ENCODE results near the gene GINS2.

Gene GINS2

DNA sequence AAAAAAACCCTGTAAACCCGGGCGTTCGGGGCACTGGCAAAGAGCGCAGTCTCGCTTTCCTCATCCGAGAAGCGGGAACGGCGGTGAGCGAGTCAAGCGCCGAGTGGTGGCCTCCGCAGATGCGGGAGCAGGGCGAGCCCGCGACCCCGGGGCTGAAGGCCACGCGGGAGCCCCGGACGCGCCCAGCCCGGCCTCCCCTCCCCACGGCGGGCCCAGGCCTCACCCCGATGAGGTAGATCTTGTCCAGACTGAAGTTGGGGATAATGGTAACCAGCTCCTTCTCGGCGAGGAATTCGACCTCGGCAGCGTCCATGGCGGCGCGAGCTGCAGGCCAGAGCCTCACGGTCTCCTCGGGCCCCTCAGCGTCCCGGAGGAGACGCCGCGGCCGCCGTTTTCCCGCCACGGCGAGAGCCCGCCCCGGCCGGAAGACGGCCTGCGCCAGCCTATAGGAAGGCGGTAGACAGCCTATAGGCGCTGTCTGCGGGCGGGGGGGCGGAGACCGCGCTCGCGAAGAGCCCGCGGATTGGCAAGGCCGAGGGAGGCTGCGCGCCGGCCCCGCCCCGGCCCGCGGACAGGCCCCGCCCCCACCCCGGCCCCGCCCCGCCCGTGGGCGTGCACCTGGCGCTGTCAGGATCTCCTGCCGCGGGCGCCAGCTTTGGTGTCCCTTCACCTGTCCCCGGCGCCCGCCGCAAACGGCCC lies at the start of gene GINS2:
TSS of gene GINS2 (minus strand) at position 369 of the 699 bp plus-strand sequence. CDS start at position 313, 56 bp downstream.
- peak; percentile 38 for DNase-seq (ENCODE audit: low read depth, low spot score)

DNA sequence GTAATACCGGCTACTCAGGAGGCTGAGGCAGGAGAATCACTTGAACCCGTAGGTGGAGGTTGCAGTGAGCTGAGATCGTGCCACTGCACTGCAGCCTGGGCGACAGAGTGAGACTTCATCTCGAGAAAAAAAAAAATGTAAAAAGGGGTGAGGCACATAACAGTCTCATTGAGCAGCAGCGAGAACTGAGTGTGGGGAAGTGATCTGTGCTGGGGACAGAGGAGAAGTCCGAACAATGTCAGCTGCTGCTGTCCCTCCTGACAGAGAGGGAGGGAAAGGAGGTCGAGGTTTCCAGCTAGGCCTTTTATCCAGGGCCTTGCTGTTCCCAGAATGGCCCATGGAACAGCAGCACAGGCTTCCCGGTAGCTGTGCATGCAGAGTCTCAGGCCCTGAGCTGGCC lies 48.2 kb upstream of the GINS2 start:
- no peak for DNase-seq (ENCODE audit: low read depth, low spot score)

DNA sequence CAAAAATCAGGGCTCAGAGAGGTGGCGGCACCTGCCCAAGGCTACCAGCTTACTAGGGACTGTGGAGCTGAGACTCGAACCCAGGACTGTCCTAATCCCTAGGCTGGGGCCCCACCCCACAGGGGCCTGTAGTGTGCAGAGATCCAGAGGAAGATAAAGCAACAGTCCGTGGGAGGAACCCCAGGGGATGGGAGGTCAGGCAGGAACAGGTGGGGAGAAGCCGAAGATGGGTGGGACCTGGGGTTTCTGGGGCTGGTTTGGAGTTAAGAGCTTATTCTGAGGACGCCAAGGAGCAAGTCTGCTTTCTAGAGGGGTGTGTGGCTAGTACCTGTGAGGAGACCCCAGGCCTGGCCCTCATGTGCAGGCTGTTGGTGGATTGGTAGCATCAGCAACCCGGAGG lies 47.2 kb upstream of the GINS2 start:
- DNase-seq (ENCODE audit: low read depth, low spot score), result no peak

DNA sequence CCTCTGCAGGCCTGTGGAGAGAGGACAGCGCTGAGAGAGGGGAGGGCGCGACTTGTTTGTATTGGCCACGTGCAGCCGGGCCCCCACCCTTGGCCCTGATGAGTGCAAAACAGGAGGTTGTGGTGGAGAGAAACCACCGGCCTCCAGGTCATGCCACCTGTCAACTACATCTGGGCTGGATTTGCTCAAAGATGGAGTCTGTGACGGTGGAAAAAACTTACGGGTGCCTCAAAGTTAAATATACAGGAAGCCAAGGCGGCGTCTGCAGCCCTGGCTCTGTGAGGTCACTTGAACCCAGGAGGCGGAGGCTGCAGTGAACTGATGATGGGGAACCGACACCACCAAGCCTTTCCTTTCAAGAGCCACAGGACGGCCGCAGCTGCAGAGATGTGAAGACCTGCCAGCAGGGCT lies 46.5 kb upstream of the GINS2 start:
- no peak for DNase-seq (ENCODE audit: low read depth, low spot score)

DNA sequence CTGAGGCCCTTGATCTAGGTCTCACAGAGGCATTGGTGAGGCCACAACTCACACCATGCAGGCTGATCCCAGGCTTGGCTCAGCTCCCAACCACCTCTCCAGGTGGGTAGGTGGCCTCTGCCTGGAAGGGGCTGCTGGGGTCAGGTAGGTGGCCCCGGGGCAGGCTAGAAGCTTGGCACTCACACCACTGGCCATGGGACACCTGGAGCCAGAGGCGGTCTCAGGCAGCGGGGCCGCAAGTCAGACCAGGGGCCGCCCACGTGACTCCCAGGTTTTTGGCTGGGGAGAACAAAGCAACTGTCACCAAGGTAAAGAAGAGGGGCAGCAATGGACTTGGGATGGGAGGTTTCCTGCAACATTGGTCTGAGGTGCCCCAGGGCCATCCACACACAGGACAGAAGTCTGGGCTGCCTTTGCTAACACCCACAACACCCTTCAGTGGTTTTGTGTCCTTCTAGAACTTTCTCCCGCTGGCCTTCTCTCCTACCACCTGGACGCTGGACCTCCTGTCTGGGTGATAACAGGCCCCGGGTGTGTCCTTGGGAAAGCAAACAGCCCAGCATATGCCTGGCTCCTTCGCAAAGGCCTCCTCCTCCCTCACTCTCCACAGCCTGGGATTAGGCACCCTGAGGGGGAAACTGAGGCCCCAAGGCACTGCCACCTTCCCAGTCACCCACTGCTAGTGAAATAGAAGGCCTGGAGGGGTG lies 45.7 kb upstream of the GINS2 start:
- no peak for DNase-seq (ENCODE audit: low read depth, low spot score)

DNA sequence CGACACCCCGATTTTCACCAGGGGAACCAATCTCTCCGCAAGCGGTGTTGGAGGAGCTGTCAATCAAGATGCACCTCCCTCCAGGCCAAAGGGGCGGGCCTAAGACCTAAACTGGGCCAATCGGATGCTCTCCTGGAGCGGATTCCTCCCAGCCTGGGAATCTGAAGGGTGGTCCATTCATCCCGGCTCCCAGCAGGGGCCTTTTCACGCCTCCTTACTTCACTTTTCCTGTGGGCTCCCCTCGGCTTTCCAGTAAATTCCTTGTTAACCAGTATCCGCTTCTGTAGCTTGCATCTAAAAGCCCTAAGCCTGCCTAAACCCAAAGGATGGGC lies 45.1 kb upstream of the GINS2 start:
- DNase-seq (ENCODE audit: low read depth, low spot score), result peak; percentile 82

DNA sequence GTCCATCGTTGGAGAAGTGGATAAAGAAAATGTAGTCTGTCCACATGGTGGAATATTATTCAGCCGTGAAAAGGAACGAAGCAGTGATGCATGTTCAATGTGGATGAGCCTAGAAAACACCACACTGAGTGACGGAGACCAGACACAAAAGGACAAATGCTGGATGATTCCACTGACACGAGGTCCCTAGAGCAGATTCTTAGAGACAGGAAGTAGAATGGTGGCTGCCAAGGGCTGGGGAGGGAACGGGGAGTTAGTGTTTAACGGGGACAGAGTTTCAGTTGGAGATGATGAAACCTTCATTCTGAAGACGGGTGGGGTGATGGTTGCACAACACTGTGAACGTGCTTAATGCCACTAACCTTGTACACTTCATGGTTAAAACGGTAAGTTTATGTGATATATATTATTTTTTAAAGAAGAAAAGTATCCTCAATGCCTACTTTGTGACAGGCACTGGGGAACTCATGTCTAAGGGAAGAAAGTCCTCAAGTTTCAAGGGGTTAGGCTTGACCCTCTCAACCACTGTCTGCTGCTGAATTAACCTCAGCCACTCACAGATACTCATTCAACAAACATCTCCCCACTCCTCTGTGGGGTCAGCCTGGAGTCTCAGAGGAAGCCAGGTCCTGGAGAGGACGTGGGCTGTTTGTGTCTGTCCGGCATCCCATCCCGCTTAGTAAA lies 44.5 kb upstream of the GINS2 start:
- DNase-seq (ENCODE audit: low read depth, low spot score), result no peak

DNA sequence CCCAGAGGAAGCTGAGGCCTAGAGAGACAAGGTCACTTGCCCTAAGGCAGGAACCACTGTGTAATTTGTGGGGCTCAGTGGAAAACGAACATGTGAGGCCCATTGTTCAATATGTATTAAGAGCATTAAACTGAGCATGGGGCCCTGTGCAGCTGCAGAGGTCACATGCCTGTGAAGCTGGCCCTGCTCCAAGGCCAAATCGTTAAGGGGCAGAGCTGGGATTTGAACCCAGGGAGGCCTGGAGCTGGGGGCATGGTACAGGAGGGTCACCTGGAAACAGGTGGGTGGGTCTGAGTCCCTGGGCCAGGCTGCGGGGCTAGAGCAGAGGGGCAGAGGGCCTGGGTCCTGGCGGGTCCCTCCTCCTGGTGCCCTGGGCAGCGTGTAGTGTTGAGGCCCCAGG lies 42.4 kb upstream of the GINS2 start:
- no peak for DNase-seq (ENCODE audit: low read depth, low spot score)

DNA sequence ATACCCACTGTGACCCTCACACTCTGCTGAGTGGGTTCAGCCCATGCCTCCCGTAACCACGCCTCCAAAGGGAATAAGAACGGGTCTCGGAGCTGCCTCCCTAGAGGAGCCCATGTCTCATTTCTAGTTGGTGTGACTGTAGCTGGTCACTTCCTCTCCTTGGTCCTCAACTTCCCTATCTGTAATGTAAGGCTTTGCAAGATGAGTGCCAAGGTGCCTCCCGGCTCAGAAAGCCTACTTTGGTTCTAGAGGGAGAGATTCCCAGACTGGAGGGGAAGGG lies 41.4 kb upstream of the GINS2 start:
- DNase-seq (ENCODE audit: low read depth, low spot score), result no peak

DNA sequence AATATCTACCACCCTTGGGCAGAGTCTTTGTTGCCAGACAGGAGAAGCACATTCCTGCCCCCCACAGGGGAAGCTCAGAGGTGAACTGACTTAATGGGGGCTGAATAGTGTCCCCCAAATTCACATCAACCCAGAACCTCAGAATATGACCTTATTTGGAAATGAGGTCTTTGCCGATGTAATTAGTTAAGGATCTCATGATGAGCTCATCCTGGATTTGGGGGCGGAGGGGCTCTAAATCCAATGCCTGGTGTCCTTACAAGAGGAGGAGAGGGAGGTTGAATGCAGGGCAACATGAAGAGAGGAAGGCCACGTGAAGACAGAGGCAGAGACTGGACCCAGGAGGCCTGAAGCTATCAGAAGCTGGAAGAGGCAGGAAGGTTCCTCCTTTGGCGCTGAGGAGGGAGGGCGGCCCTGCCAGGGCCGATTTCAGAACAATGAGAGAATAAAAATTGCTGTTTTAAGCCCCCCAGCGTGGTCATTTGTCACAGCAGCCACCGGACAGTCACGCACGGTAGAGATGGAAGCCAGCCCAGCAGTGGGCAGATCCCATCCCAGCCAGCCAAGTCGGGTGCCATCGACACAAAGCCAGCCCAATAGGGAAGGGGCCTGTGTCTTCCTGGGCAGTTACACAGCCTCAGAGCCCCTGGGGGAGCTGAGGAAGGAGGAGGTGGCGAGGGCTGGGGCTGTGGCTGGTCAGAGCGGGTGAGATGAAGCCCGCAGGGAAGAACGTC lies 40.9 kb upstream of the GINS2 start:
- DNase-seq (ENCODE audit: low read depth, low spot score), result no peak

DNA sequence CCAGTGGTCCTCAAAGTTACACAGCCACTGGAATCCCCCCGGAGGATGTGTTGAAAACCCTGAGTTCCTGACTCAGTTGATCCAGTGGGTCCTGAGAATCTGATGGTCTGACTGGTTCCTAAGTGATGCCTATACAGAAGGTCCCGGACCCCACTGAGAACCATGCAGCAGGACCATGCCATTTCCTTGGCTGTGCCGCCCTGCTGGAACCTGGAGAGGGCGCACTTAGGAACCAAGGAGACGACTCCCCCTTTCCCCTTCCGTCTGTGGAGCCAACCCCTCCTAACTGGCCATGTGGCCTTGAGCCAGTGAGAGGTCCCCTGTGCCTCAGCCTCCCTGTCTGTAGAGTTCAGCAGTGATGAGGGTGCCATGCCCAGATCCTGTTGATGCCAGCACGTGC lies 40.1 kb upstream of the GINS2 start:
- DNase-seq (ENCODE audit: low read depth, low spot score), result no peak

DNA sequence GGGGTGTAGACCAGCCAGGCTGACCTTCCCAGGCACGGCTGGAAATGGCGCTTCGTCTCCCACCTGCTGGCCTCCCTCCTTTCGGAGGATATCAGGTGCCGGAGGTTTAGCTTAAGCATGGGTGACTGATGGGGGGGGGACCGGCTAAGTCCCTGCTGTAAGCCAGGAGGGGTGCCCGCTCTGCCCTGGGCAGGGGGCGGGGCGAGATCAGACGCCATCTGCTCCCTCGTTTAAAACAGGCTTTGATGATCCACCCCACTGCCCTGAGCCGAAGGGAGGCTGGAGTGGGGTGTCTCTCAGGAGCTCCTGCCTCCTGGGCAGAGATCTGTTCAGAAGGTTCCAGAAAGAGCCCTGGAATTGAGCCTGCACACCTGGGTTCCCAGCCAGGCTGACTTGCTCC lies 36.2 kb upstream of the GINS2 start:
- no peak for DNase-seq (ENCODE audit: low read depth, low spot score)

DNA sequence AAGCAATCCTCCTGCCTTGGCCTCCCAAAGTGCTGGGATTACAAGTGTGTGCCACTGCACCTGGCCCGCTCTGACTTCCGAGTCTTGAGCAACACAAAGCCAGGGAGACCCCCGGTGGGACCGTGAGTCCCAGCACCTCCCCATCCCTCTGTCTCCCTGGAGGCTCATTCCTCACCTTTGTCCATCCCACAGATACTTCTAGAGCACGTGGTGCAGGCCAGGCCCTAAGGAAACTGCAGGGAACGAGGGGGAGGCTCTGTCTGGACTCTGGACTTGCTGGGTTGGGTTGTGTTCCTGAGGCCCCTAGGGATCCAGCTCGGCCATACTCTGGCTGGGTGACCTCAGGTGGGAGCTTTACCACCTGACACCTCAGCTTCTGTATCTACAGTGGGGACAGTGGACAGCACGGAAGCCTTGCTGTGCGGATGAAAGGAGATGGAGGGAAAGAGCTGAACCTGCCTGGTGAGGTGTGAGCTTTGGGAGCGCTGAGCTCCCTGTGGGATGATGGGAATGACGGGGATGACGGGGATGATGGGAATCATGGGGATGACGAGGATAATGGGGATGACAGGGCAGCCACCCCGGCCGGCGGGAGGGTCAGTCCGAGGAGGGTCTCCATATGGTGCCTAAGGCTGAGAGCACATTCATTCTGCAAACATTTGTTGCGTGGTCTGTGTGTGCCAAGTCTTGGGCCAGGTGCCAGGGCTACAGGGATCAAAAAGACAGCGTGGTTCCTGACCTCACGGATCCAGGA lies 35.5 kb upstream of the GINS2 start:
- no peak for DNase-seq (ENCODE audit: low read depth, low spot score)

DNA sequence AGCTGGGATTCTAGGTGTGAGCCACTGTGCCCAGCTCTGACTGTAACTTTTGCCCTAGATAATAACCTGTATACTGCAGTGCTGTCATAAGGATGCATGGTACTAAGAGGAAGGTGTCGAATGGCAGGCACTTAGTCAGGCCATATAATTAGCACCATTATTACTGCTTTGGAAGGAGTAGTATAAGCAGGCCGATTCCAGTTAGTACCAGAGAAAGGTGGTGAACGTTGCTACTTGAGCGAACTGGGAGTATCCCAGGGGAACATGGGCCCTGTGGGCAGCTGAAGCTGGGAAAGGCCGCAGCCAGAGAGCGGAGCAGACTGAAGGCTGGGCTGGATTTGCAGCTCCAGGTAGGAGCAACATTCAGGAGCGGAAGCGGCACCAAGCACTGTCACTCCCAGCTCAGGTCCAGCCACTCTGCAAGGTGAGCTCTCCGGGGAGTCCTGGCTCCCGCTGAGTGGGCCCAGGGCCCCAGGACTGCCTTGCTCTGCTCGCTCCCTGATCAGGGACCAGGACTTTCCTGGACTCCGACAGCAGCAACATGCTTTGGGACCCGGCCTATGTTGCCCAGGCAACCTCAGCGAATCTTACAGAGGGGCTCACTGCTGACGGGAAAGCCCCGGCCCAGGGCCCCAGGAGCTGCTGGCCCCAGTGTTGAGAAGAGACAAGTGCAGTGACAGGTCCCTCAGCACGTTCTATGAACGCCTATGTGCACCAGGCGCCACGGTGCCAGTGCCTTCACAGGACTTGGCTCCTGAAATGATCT lies 33.6 kb upstream of the GINS2 start:
- no peak for DNase-seq (ENCODE audit: low read depth, low spot score)

DNA sequence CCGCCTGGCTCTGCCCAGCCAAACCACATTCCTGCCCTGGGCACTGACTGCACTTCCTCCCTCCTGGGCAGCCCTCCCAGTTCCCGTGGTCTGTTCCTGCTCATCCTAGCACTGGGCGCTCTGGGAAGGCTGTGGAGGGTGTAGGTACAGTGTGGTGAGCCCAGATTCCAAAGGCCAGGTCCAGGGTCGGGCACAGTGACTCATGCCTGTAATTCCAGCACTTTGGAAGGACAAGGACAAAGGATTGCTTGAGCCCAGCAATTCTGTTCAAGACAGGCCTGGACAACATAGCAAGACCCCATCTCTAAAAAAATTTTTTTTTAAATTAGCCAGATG lies 31.5 kb upstream of the GINS2 start:
- no peak for DNase-seq (ENCODE audit: low read depth, low spot score)

DNA sequence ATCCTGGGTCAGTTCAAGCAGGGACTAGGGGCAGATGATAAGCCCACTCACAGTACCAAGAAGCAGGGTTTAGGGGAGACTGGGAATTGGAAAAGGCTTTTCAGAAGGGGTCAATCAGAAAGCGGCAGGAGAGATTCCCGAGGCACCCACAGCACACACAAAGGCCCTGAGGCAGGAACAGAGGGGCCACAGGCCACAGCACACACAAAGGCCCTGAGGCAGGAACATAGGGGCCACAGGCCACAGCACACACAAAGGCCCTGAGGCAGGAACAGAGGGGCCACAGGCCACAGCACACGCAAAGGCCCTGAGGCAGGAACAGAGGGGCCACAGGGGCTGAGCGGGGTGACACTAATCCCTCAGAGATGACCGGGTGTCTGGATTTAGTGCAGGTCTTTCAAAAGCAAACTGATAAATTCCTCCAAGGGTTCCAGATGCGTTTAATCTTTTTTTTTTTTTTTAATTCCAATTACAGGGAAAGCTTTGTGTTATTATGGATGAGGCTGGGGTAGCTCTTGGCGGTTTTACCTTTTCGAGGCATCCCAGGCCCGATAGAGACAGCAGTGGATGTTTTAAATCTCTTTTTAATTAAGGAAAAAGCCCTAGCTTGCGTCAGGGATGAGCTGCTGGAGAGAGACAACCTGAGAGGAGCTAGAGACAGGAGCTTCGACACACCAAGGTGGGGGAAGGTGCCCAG lies 31.0 kb upstream of the GINS2 start:
- no peak for DNase-seq (ENCODE audit: low read depth, low spot score)

DNA sequence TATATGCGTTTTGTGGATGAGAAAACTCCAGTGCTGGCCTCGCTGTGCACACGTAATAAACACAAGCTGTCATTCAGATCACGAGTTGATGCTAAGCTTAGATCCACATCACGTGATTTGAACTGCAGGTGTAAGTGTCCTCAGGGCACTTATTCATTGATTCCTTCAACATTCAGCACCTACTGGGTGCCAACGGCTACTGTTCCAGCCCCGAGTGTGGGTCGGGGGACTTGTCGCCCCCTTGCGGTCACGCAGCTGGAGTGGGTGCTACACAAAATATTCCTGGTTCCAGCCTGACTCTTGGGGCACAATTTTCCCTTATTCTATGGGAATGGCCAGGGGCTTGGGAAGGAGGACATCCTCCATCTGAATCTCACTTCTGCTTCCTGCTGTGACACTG lies 29.9 kb upstream of the GINS2 start:
- DNase-seq (ENCODE audit: low read depth, low spot score), result no peak

DNA sequence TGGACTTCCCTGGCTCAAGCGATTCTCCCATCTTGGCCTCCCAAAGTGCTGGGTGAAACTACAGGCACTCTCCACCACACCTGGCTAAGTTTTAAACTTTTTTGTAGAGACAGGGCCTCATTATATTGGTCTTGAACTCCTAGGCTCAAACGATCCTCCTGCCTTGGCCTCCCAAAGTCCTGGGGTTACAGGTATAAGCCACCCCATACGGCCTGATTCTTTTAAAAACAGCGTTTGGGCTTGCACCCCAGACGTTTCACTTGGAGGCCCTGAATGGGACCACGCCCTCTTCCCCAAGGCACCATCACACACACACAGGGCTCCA lies 29.4 kb upstream of the GINS2 start:
- DNase-seq (ENCODE audit: low read depth, low spot score), result no peak

DNA sequence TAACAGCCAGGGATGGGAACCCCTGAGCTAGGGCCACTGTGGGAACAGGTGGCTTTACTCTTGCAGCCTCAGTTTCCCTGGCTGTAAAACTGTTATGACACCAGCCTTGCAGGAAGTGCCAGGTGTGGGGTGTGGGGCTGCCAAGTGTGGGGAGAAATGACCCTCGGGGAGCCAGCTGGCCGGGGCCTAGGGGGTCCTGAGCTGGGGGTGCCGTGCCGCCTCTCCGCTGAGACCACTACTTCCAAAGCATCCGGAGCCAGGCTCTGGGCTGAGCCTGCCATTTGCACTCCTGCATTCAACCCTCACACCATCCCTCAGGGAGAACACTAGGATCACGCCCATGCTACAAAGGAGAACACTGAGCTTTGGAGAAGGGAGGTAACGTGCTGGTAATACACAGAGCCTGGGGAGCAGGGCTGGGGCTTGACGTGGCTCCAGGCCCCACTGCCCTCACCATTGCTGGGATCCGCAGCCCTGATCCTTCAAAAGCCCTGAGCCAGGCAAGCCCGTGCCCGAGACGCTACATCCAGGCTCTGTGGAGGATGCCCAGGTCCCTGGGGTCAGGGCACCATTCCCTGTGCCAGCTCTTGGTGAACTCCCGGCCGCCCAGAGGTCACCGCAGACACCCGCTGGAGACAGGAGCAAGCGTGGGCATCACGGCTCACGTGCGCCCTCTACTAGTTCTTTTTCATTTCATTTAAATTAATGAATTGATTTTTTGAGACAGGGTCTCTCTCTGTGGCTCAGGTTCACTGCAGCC lies 28.8 kb upstream of the GINS2 start:
- no peak for DNase-seq (ENCODE audit: low read depth, low spot score)

DNA sequence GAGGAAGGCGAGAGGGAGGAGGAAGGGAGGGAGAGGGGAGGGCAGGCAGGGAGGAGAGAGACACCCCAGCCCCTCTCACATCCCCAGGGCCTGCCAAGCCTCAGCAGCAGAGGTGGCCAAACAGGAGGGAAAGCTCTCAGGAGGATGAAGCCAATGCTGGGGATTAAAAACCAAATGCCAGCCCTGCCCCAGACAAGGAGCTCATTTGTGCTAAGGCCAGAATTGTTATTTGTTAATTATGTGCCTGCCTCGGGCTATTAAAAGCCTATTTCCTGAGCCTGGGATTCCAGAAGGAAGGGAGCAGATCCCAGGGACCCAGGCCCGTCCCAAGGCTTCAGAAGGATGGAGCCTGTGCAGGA lies 27.9 kb upstream of the GINS2 start:
- no peak for DNase-seq (ENCODE audit: low read depth, low spot score)

Data from iPS DF 19.7 (cell line).